Measurements from ENCODE around the gene SMARCA2.

SMARCA2 gene

DNA sequence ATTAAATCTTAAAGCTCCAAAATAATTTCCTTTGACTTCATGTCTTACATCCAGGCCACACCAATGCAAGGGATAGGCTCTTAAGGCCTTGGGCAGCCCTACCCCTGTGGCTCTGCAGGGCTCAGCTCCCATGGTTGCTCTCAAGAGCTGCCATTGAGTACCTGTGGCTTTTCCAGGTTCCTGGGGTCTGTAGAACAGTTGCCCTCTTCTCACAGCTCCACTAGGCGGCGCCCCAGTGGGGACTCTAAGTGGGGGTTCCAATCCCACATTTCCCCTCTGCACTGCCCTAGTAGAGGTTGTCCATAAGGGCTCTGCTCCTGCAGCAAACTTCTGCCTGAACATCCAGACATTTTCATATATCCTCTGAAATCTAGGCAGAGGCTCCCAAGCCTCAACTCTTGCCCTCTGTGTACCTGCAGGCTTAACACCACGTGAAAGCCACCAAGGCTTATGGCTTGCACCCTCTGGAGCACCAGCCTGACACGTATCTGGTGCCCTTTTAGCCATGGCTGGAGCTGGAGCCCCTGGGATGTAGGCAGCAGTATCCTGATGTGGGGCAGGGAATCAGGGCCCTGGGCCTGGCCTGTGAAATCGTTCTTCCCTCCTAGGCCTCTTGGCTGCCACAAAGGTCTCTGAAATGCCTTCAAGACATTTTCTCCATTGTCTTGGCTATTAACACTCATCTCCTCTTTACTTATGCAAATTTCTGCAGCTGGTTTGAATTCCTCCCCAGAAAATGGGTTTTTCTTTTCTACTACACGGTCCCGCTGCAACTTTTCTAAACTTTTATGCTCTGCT is 185.1 kb downstream of the SMARCA2 start:
- TF ChIP-seq, protein P1, sequence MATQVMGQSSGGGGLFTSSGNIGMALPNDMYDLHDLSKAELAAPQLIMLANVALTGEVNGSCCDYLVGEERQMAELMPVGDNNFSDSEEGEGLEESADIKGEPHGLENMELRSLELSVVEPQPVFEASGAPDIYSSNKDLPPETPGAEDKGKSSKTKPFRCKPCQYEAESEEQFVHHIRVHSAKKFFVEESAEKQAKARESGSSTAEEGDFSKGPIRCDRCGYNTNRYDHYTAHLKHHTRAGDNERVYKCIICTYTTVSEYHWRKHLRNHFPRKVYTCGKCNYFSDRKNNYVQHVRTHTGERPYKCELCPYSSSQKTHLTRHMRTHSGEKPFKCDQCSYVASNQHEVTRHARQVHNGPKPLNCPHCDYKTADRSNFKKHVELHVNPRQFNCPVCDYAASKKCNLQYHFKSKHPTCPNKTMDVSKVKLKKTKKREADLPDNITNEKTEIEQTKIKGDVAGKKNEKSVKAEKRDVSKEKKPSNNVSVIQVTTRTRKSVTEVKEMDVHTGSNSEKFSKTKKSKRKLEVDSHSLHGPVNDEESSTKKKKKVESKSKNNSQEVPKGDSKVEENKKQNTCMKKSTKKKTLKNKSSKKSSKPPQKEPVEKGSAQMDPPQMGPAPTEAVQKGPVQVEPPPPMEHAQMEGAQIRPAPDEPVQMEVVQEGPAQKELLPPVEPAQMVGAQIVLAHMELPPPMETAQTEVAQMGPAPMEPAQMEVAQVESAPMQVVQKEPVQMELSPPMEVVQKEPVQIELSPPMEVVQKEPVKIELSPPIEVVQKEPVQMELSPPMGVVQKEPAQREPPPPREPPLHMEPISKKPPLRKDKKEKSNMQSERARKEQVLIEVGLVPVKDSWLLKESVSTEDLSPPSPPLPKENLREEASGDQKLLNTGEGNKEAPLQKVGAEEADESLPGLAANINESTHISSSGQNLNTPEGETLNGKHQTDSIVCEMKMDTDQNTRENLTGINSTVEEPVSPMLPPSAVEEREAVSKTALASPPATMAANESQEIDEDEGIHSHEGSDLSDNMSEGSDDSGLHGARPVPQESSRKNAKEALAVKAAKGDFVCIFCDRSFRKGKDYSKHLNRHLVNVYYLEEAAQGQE (IDR thresholded peaks at IDR 0.05; ENCODE audit: insufficient read depth in 1 of 2, low read depth in 2 of 2, low read length in 2 of 2) = no peak
- TF ChIP-seq FOXP2 (optimal IDR thresholded peaks at IDR 0.05; ENCODE audit: borderline replicate concordance, extremely low read depth, extremely low read length, insufficient read depth) (no peak), SIN3A (IDR thresholded peaks at IDR 0.05; ENCODE audit: borderline replicate concordance, insufficient read depth, low read length) (no peak), POLR2AphosphoS5 (IDR thresholded peaks at IDR 0.05; ENCODE audit: low read depth, low read length) (no peak), TAF1 (IDR thresholded peaks at IDR 0.05; ENCODE audit: borderline replicate concordance, insufficient read depth, low read length) (no peak)

DNA sequence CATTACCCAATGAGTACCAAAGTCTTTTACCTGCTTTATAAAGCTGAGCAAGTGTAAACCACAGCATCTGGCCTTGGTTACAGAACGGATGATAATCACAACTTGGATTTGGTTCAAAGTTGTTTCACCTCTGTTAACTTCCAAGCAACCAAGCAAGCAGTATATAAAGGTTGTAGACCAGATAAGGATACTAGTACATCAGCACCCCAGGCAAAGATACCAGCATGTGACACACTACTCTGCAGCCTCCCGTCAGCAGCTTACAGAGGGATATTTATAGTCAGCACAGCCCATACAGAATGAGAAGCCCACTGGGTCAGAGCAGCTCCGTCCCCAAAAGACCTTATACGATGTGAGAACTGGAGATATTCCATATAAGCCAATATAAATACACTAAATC is 193.3 kb downstream of the SMARCA2 start:
- TF ChIP-seq FOXP2 (optimal IDR thresholded peaks at IDR 0.05; ENCODE audit: borderline replicate concordance, extremely low read depth, extremely low read length, insufficient read depth) = no peak

DNA sequence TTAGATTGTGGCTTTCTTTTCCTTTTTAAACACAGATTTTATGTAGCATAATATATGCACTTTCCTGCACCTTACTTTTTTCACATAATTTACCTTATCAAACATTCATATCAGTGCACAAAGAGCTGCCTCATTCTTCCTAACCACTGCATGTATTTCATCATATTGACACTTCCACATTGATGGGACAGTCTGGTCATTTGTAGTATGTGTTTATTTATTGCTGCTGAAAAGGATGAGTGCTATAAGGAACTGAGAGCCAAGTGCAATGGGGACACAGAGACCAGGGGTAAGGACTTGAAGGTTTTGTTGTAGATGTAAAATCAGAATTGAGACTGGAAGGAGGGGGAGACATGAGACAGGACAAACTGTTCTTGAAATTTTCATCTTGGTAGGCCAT is 193.8 kb downstream of the SMARCA2 start:
- TF ChIP-seq FOXP2 (optimal IDR thresholded peaks at IDR 0.05; ENCODE audit: borderline replicate concordance, extremely low read depth, extremely low read length, insufficient read depth) (no peak), POLR2AphosphoS5 (IDR thresholded peaks at IDR 0.05; ENCODE audit: low read depth, low read length) (no peak), SIN3A (IDR thresholded peaks at IDR 0.05; ENCODE audit: borderline replicate concordance, insufficient read depth, low read length) (no peak), TAF1 (IDR thresholded peaks at IDR 0.05; ENCODE audit: borderline replicate concordance, insufficient read depth, low read length) (no peak)
- TF ChIP-seq, protein P1 (IDR thresholded peaks at IDR 0.05; ENCODE audit: insufficient read depth in 1 of 2, low read depth in 2 of 2, low read length in 2 of 2) = no peak

DNA sequence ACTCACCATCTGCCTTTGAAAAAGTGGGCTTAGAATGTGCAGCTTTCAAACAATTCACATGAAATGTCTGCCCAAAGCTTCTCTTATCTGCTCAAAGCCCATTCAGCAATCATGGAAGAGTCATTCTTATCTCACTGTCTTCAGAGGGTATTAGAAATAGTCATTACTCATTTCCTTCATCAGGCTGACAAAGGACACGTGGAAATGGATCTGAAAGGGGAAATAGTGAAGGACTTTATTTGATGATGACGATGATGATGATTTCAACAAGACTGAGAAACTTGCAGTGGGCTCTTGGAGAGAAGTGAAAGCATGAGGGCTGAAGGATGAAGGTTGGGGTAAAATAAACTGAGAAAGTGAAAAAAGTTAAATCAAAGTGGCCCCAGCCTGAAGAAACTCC is 194.3 kb downstream of the SMARCA2 start:
- TF ChIP-seq, protein P1 (IDR thresholded peaks at IDR 0.05; ENCODE audit: insufficient read depth in 1 of 2, low read depth in 2 of 2, low read length in 2 of 2) = no peak
- no peak for TF ChIP-seq SIN3A (IDR thresholded peaks at IDR 0.05; ENCODE audit: borderline replicate concordance, insufficient read depth, low read length)
- TF ChIP-seq FOXP2 (optimal IDR thresholded peaks at IDR 0.05; ENCODE audit: borderline replicate concordance, extremely low read depth, extremely low read length, insufficient read depth) = no peak
- TF ChIP-seq TAF1 (IDR thresholded peaks at IDR 0.05; ENCODE audit: borderline replicate concordance, insufficient read depth, low read length) = no peak
- TF ChIP-seq POLR2AphosphoS5 (IDR thresholded peaks at IDR 0.05; ENCODE audit: low read depth, low read length) = no peak

DNA sequence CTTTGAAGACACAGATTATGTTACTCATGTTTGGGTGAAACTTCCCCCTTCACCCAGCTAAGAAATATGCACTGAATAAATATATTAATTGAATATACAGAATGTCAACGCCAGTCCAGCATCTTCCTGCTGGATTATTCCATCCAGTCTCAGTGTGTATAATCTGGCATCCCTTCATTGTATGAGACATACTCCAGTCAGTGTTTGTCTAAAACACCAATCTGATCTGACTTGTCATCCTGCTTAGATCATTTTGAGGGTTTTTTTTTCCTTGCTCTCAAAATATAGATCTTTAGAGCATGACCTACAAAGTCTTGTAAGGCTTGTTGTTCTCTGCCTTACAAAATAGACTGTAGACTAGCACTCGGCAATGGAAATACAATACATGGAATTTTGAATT is 195.1 kb downstream of the SMARCA2 start:
- no peak for TF ChIP-seq TAF1 (IDR thresholded peaks at IDR 0.05; ENCODE audit: borderline replicate concordance, insufficient read depth, low read length)
- no peak for TF ChIP-seq FOXP2 (optimal IDR thresholded peaks at IDR 0.05; ENCODE audit: borderline replicate concordance, extremely low read depth, extremely low read length, insufficient read depth)
- TF ChIP-seq, protein P1 (IDR thresholded peaks at IDR 0.05; ENCODE audit: insufficient read depth in 1 of 2, low read depth in 2 of 2, low read length in 2 of 2) = no peak
- TF ChIP-seq SIN3A (IDR thresholded peaks at IDR 0.05; ENCODE audit: borderline replicate concordance, insufficient read depth, low read length) = no peak
- no peak for TF ChIP-seq POLR2AphosphoS5 (IDR thresholded peaks at IDR 0.05; ENCODE audit: low read depth, low read length)
